SIG-M5 treated with dmso at 0.1 percent for 504 hours (cell line): ENCODE results near the gene CIDEC.
"Not testable (repeated sequence)": the region's sequence is repeated elsewhere in the genome, so short reads cannot be mapped to it uniquely, and the experiment has no call there.

Source experiments
- DNase-seq: peaks from one replicate; lab custom pipeline; 2025; ENCODE audit not compliant: unreplicated experiment; lab: John Stamatoyannopoulos, UW

The CIDEC gene

DNA sequence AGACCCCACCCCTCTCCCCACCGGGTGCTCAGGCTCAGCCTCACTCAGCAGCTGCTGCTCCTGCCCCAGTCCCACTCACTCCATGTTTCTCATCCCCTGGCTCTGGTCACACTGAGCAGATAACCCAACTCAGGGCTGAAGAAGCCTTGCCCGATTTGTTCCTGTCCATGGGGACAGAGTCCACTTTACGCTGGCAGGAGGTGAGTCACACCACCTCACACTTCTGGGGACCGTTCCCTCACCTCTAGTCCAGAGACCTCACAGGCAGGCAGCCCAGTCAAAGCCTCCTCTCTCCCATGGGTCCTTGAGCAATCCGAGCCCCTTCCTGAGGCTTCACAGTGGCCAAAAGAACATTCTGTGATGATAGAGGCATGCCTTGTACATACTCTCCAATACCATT, 1.4 kb downstream of the CIDEC start:
- no peak for DNase-seq

DNA sequence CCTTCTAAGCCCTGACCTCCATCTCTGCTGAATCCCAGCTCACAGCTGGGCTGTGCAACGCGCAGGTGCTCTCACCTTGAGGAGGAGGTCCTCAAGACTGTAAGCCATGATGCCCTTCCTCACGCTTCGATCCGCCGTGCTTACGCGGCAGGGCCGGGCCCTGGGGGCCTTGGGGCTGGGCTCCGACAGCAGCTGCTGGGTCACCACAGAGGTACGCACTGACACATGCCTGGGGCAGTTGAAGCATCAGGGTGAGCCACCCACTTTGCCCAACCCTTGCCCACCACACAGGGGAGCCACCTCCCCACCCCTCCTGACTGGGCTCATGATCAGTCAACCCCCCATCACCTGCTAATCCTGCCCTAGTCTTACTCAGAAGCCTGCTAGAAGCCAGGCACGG, 3.1 kb downstream of the CIDEC start:
- no peak for DNase-seq

DNA sequence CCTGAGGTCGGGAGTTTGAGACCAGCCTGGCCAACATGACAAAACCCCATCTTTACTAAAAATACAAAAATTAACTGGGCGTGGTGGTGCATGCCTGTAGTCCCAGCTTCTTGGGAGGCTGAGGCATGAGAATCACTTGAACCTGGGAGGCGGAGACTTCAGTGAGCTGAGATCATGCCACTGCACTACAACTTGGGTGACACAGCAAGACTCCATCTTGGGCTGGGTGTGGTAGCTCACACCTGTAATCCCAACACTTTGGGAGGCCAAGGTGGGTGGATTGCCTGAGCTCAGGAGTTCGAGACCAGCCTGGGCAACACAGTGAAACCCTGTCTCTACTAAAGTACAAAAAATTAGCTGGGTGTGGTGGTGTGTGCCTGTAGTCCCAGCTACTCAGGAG, 3.8 kb downstream of the CIDEC start:
- DNase-seq: not testable (repeated sequence)

DNA sequence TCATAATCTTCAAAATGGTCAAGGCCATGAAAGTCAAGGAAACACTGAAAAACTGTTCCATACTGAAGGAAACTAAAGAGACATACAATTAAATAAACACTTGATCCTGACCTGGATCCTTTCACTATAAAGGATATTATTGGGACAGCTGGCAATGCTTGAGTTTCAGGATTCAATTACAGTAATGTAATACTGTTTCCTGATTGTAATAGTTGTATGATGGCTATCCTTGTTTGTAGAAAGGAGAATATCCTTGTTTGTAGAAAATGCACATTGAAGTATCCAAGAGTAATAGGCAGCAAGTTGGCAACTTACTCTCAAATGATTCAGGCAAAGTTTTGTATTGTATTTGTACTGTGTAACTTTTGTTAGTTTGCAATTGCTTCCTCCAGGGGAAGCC, 4.6 kb downstream of the CIDEC start:
- no peak for DNase-seq

DNA sequence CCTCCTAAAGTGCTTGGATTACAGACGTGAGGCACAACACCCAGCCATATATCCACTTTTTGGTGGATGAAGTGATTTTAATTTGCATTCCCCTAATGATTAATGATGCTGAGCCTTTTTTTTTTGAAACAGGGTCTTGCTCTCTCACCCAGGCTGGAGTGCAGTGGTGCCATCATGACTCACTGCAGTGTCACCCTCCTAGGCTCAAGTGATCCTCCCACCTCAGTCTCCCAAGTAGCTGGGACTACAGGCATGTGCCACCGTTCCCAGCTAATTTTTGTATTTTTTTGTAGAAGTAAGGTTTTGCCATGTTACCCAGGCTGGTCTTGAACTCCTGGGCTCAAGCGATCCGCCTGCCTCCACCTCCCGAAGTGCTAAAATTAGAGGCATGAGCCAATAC, 8.0 kb downstream of the CIDEC start:
- DNase-seq: not testable (repeated sequence)

DNA sequence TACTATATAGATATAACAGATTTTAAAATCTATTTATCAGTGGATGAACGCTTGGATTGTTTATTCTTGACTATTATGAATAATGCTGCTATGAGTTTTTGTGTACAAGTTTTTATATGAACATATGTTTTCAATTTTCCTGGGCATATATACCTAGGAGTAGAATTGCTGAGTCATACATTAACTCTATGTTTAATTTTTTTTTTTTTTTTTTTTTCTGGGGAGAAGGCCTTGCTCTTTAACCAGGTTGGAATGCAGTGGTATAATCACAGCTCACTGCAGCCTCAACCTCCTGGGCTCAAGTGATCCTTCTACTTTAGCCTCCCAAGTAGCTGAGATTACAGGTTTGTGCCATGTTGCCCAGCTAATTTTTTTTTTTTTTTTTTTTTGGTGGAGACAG, 9.1 kb downstream of the CIDEC start:
- DNase-seq: no peak

DNA sequence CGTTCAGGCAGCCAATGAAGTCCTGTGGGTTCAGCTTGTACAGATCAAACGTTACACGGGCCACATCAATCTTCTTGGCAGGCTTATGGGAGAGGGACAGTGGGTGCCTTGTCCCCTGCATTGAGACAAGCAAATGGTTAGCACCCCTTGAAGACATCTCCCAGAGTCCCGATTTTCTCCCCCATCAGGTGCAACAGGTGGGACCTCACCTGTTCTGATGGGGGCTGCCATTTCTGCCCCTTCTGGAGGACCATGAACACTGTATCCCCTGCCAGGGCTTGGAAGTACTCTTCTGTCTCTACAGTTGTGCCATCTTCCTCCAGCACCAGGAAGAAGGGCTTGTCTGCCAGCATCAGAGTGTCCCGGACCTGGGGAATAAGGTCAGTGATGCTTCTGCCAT, 10.1 kb downstream of the CIDEC start:
- DNase-seq: no peak

DNA sequence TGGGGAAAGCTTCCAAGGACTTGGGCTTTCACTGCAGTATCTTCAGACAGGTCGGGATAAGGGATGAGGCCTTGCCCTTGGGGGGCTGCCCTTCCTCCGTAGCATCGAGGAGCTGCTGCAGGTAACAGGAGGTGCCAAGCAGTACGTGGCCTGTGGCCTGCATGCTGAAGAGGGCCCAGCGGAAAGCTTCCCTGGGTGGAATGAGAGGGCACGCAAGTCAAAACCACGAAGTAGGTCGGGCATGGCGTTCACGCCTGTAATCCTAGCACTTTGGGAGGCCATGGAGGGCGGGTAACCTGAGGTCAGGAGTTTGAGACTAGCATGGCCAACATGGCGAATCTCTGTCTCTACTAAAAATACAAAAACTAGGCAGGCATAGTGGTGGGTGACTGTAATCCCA, 12.9 kb downstream of the CIDEC start:
- DNase-seq: no peak

DNA sequence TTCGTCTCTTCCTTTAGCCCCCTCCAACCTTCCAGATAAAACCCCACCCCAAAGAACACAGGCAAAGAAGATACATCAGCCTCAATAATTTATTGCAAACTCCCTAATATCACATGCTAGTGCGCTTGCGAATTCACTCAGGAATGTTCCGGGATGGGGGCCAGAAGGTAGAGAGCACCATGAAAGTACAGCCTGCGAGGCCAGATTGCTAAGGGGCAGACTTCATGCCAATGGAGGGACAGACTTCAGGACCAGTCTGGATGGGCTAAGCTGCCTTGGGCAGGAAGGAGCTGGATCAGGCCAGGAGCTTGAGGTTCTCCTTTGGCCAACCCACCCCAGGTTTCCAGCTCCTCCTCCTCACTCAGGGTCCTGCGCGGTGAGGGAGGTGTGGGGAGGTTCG, 13.4 kb downstream of the CIDEC start:
- no peak for DNase-seq

DNA sequence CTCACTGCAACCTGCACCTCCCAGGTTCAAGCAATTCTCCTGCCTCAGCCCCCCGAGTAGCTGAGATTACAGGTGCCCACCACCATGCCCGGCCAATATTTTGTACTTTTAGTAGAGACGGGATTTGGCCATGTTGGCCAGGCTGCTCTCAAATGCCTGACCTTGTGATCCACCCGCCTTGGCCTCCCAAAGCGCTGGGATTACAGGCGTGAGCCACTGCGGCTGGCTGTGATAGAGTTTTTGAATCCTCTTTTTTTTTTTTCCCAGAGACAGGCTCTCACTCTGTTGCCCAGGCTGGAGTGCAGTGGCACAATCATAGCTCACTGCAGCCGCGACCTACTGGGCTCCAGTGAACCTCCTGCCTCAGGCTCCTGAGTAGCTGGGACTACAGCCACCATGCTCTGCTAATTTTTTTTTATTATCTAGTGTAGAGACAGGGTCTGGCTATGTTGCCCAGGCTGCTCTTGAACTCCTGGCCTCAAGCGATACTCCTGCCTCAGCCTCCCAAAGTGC, 14.9 kb downstream of the CIDEC start:
- DNase-seq: not testable (repeated sequence)

DNA sequence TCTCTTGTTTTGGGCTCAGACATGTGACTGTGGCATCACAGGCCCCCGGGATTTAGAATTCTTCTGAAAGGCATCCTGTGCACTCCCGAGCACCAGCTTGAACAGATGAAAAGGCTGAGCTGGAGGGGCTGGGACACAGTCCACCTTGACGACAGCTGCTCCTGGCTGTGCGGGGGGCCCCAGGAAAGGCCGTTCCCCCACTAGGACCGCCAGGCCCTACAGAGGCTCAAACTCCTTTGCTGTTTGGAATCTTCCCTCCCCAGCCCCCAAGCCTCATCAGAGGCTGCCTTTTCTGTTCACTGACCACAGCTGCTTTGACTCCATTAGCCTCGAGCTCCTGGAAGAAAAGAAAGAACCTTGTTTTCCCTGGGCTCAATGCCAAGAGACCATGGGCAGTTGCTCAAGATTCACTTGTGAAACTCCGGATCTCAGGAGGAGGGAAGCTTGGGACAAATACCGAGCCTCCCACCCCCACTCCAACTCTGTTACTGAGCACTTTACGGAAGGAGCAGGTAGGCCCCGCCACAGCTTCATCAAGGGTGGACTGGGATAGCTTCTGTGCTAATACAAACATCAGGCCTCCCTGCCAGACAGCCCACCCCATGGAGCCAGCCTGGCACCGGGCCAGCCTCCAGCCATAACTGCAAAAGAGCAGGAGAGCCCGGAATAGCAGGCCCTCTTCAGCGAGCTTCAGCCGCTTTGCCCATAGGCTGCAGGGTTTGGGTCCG, 15.7 kb downstream of the CIDEC start:
- DNase-seq: no peak

DNA sequence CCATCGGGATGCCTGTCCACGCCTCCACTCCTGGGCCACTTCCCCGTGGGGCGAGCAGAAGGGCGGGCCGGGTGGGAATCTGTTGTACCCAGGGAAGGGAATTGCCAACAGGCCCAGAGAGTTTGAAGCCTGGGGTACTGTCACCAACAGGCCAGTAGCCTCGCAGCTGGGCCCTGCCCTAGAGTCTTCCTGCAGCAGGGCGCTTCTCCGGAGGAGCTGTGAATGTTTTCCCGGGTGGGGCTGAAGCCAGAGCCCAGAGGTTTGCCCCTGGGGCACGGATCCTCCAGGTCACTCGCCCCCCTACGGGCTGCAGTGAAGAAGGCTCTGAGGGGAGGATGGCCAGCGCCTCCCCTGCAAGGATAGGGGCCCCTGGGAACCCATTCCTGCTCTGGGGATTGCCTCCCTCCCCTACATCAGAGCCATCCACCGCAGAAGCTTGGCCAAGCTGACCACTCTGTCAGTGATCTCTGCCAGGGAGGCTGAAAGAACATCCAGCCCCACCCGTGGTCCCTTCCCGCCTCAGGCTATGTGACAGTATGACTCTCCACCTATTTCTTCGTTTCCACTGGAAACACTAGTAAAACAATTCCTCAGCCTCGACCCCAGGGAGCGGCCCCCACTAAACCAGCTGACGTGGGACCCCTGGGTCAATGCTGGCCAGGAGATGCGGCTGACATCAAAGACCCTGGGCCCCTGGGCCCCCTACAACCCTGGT, 16.8 kb downstream of the CIDEC start:
- DNase-seq: no peak

DNA sequence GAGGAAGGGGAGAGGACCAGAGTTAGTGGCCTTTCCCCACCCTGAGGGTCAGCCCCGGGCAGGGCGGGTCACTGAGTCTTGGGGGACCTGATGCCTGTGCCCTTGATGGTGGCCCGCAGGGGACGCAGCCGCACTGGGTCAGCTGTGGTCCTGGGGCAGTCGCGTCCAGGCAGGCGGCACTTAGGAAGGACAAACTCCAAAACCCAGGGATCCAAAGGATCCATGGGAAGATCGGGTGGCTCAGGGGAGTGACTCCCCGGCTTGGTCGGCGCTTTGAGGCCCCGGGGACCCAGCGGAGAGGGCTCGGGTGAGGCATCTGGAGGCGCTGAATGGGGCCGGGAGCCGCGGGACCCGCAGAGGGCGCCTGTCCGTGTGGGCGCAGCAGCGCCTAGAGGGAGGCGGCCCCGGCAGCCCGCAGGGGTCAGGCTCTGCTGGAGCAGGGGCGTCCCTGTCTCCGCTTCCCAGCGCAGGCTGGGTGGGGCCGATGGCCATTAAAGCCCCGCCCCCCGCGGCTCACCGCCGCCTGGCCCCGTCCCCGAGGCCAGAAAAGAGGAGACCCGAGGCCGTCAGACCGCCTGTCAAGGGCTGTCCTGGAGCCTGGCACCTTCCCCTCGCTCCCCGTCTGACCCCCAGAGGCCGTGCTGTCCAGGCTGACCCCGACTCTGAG, 17.5 kb downstream of the CIDEC start:
- no peak for DNase-seq

DNA sequence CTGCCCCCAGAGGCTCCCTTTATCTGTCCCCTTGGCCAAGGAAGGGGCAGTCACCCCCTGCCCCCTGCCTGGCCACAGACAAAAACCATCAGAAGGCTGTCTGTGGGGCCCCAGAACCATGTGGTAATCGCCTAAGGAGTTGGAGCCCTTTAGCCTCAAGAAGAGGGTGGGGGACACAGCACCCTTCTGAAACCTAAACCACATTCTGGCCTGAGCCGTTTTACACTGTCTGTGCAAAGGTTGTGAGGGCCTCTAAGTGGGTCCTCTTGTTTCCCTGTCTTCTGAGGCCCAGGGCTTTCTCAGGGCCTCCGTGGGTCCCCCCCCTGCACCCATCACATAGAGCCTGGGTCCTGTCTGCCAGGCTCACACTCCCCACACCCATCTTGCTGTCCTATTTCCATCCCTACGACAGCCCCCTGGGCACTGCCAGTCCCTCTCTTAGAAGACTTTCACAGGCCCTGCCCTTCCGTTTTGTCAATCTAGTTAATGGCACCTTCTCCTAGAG, 18.4 kb downstream of the CIDEC start:
- no peak for DNase-seq

DNA sequence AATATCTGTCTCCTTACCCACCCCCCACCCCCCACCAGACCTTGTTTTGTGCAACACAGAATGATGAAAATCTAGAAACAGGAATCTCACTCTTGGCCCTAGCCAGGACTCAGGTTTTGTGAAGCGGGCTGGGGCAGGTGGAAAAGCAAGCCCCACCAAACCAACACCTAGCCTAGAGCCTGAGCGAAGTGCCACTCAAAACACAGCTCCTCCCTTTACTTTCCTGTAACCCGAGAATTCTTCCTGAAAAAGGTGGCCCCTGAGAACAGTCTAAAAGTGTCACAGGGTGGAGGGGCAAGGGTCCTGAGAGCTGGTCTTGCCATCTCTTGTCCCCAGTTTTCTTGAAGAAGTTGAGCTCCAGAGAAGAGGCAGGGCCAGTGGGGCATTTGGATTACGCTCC, 18.9 kb downstream of the CIDEC start:
- no peak for DNase-seq

DNA sequence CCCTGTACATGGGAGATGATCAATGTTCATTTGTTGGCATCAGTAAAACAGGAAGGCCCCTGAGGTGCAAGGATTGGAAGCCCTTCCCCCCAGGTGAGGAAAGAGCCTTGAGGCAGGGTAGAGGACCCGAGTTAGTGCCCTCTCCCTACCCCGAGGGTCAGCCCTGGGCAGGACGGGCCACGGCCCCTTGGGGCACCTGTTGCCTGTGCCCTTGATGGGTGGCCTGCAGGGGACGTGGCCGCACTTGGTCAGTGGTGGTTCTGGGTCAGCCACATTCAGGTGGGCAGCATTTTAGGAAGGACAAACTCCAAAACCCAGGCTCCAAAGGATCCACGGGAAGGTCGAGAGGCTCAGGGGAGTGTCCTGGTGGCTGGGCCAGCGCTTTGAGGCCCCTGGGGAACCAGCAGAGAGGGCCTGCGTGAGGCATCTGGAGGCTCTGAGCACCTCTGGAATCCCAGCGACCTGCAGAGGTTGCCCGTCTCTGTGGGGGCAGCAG, 20.5 kb downstream of the CIDEC start:
- no peak for DNase-seq

DNA sequence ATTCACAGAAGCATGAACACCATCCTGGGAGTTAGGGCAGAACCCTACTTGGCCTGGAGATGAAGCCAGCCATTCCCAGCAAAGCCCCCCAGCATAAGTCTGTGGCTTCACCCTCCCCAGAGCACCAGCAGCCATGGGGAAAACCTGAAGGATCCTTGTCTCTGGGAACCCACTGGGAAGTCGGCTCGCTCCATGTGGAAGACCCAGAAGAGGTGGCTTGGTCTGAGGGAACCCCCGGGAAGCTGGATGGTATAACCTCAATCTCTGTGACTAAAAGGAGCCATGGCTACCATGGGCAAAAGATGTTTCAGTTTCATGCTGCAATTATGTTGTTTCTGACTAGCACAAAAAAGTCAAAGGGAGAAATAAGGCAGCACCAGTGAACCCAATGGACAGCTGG, 24.5 kb downstream of the CIDEC start:
- no peak for DNase-seq

DNA sequence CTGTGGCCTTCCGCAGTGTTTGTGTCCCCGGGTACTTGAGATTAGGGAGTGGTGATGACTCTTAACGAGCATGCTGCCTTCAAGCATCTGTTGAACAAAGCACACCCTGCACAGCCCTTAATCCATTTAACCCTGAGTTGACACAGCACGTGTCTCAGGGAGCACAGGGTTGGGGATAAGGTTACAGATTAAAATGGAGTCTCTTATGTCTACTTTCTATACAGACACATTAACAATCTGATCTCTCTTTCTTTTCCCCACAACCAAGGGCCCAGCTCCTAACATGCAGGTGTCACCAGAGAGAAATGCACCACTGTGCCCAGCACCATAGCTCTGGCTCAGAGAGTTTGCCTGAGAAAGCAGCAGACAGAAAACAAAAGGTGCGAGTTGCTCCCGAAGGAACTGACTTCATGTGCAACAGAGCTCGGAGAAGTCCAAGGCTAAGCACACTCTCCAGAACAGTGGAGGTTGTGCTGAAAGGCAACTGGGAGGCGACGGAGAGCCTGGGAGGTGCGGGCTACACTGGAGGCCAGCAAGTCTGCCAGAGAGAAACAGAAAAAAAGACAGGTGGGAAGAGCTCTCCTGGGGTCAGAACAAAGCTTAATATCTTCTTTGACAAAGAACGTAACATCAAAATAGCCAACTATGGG, 25.6 kb downstream of the CIDEC start:
- not testable (repeated sequence) for DNase-seq

DNA sequence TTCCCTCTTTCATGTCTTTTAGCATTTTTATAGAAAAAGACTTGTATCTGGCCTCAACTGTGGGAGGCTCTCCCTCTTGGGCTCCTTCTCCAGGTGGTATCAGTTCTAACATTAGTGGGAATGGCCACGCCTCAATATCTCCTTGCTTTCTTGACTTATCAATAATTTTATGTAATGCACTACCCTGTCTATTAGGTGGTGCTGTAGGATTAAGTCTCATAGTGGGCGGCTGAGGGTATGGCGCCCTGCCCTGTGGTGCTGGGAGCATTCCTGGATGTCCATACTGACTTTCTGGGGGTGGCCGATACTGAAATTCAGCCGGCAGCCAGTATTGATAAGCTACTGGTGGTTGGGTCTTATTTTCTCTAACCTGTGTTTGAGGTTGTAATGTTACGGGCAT, 27.5 kb downstream of the CIDEC start:
- no peak for DNase-seq

DNA sequence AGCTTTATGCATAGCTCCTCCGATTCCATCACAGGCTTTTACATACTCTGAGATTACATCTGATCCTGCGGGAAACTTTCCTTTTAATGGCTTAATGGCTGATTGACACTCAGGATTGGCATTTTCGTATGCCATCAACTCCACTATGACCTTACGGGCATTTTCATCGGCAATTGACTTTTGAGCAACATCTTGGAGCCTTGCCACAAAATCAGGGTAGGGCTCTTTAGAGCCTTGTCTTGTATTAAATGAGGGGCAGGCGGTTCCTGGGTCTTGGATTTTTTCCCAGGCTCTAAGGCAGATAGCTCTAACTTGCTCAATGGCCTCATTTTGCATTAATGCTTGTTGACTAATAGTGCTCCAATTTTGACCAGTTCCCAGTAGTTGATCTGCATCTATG, 28.1 kb downstream of the CIDEC start:
- not testable (repeated sequence) for DNase-seq

DNA sequence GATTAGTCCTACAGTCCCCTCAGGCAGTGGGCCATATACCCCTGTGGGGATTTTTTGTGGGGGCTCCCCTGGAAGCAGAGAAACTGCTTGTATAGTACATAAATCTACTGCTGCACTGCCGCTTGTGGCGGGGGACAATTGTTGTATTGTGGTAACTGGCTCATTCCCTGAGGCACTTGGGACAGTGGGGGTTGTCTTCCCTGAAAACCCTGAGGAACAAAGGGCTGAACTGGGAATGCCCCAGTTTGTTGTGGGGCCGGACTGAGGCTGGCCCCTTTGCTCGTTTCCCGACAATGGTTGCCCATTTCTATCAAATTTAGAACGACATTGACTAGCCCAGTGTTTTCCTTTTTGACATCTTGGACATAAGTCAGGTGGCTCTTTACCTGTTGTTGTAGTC, 28.7 kb downstream of the CIDEC start:
- DNase-seq: not testable (repeated sequence)
